A549 (cell line): ENCODE measurements around the gene TUBB1.

Experiments
- CBX8 ChIP-seq: fragments of 200-600 bp; sonication (generic); IDR thresholded peaks from 2 replicates; pipeline ENCODE4 v1.6.1; 2016
- CEBPB ChIP-seq, 2 experiments: fragments of >200 bp in 1 of 2; sonication (Bioruptor Twin) in 1 of 2; formaldehyde crosslinking in 1 of 2; IDR thresholded peaks; 2 replicates each; pipeline ENCODE4 v1.6.1; 2012 to 2016
- CHD2 ChIP-seq: fragments of 150-350 bp; IDR thresholded peaks from 2 replicates; pipeline ENCODE4 v1.6.1; 2014; ENCODE audit warnings: low read length; ENCODE audit not compliant: partially characterized antibody
- HOXA7 ChIP-seq: fragments of 250-450 bp; sonication (Bioruptor Pico); IDR thresholded peaks from 2 replicates; pipeline ENCODE4 v1.5.0; 2020; ENCODE audit warnings: mild to moderate bottlenecking, moderate library complexity
- MYC ChIP-seq: IDR thresholded peaks from 2 replicates; pipeline ENCODE4 v1.6.1; 2012; ENCODE audit warnings: mild to moderate bottlenecking, inconsistent platforms, low read length, improper control_type of control experiment, borderline replicate concordance
- RAD21 ChIP-seq, 2 experiments: fragments of >200 bp in 1 of 2; sonication (Bioruptor Twin) in 1 of 2; formaldehyde crosslinking in 1 of 2; IDR thresholded peaks in 1 of 2; conservative IDR thresholded peaks in 1 of 2; 2 replicates in 1 of 2; 3 replicates in 1 of 2; pipeline ENCODE4 v1.6.1; 2012 to 2018; ENCODE audit warnings: inconsistent platforms in 1 of 2
- RCOR1 ChIP-seq: fragments of 150-350 bp; IDR thresholded peaks from 2 replicates; pipeline ENCODE4 v1.6.1; 2014; ENCODE audit warnings: antibody characterized with exemption, low read length, low read depth
- SMC3 ChIP-seq: fragments of >200 bp; sonication (Bioruptor Twin); formaldehyde crosslinking; IDR thresholded peaks from 3 replicates; pipeline ENCODE4 v1.6.1; 2018; ENCODE audit warnings: inconsistent platforms
- USF2 ChIP-seq: fragments of 450-650 bp; IDR thresholded peaks from 2 replicates; pipeline ENCODE4 v1.6.1; 2014; ENCODE audit warnings: antibody characterized with exemption
- TF ChIP-seq, protein P1 (sequence below): fragments of >200 bp; sonication (Bioruptor Twin); formaldehyde crosslinking; IDR thresholded peaks from 3 replicates; pipeline ENCODE4 v1.5.1; 2016
- TF ChIP-seq, protein P2 (sequence below): fragments of 250-450 bp; sonication (Bioruptor Pico); IDR thresholded peaks from 2 replicates; pipeline ENCODE4 v1.5.0; 2021; ENCODE audit warnings: mild to moderate bottlenecking, moderate library complexity, borderline replicate concordance

DNA sequence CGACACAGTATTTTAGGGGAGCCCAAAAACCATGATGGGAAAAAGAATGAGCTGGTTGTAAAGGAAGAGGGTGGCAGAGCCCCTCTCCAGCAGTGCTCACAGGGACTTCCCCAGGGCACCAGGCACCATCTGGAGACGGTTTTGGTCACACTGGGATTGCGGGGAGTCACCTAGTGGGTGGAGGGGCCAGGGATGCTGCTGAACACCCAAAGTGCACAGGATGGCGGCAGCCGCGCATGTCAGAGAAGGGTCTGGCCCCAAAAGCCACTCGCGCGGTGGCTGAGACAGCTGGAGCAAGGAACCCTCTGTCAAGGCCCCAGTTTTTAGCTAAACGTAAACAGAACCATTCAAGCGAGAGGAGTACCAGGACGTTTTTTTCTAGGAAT lies 23.0 kb upstream of the TUBB1 start:
- TF ChIP-seq, protein P1, sequence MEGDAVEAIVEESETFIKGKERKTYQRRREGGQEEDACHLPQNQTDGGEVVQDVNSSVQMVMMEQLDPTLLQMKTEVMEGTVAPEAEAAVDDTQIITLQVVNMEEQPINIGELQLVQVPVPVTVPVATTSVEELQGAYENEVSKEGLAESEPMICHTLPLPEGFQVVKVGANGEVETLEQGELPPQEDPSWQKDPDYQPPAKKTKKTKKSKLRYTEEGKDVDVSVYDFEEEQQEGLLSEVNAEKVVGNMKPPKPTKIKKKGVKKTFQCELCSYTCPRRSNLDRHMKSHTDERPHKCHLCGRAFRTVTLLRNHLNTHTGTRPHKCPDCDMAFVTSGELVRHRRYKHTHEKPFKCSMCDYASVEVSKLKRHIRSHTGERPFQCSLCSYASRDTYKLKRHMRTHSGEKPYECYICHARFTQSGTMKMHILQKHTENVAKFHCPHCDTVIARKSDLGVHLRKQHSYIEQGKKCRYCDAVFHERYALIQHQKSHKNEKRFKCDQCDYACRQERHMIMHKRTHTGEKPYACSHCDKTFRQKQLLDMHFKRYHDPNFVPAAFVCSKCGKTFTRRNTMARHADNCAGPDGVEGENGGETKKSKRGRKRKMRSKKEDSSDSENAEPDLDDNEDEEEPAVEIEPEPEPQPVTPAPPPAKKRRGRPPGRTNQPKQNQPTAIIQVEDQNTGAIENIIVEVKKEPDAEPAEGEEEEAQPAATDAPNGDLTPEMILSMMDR, result no peak
- no peak for TF ChIP-seq RAD21 (conservative IDR thresholded peaks at IDR 0.05 in 1 of 2, IDR thresholded peaks at IDR 0.05 in 1 of 2)
- TF ChIP-seq HOXA7, result no peak
- TF ChIP-seq SMC3, result no peak
- no peak for TF ChIP-seq USF2
- no peak for TF ChIP-seq CHD2
- TF ChIP-seq RCOR1, result no peak
- no peak for TF ChIP-seq CBX8
- no peak for TF ChIP-seq MYC
- TF ChIP-seq, protein P2, sequence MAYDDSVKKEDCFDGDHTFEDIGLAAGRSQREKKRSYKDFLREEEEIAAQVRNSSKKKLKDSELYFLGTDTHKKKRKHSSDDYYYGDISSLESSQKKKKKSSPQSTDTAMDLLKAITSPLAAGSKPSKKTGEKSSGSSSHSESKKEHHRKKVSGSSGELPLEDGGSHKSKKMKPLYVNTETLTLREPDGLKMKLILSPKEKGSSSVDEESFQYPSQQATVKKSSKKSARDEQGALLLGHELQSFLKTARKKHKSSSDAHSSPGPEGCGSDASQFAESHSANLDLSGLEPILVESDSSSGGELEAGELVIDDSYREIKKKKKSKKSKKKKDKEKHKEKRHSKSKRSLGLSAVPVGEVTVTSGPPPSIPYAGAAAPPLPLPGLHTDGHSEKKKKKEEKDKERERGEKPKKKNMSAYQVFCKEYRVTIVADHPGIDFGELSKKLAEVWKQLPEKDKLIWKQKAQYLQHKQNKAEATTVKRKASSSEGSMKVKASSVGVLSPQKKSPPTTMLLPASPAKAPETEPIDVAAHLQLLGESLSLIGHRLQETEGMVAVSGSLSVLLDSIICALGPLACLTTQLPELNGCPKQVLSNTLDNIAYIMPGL, result no peak
- TF ChIP-seq CEBPB (IDR thresholded peaks at IDR 0.05), result no peak
